Measurements from ENCODE around the gene TCF20. TPM values are rescaled to one million over a fixed set of nuclear protein-coding genes. Genes with fewer than 3 reads are reported as not detected.
A peak's percentile ranks its signal among the peaks of the same experiment; 100 is the strongest.

Gene TCF20
- total RNA-seq, 2 experiments from 2014 or later = 59.2 to 60.0 TPM

- H3K27me3 Mint-ChIP-seq (ENCODE audit: low read depth) = no peaks in the 10 kb centered on the region
- intact Hi-C loops (cut with micrococcal nuclease) = no loop called here
- H3K4me3 Mint-ChIP-seq = no peak overlapping the region
- CTCF ChIA-PET = interaction anchor here (1.6 kb wide), 1 partner anchor 12 kb away, joined by 4 read pairs; no protein-coding TSS in a partner anchor
- peaks cover 45% of the 10 kb centered on the region for H3K4me1 Mint-ChIP-seq (ENCODE audit: low read depth)
- H3K9me3 Mint-ChIP-seq = no peaks in the 10 kb centered on the region
- no peak for DNase-seq
- no peak overlapping the region for H3K27ac Mint-ChIP-seq
- H3K36me3 Mint-ChIP-seq (ENCODE audit: low read depth) = peaks cover 3% of the 10 kb centered on the region
Observed at GRCh38 chr22:42229455-42230149, 40.9 kb downstream of the TCF20 start.

DNA sequence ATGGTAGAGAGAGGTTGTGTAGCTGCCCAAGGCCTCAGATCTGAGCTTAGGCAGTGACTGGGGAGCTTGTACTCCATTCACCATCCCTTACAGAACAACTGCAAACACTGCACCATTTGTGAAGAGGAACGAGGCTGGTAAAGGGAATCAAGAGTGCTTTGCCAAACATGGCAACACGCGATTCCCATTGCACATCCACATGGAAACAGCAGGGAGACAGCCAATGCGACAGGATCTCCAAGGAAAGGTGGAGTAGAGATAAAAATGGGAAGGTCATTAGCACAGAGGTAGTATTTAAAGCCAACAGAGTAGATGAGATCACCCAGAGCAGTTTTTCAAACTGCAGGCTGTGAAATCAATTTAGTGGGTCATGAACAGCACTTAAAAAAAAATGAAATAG lies 42.0 kb downstream of the TCF20 start:
- Mint-ChIP-seq H3K9me3 (no peaks in the 10 kb centered on the region), H3K27me3 (ENCODE audit: low read depth) (no peaks in the 10 kb centered on the region), H3K4me1 (ENCODE audit: low read depth) (peaks cover 42% of the 10 kb centered on the region), H3K36me3 (ENCODE audit: low read depth) (no peaks in the 10 kb centered on the region), H3K27ac (no peak overlapping the region), H3K4me3 (no peak overlapping the region)
- DNase-seq = no peak
- CTCF ChIA-PET = no interaction called here
- intact Hi-C loops (cut with micrococcal nuclease) = no loop called here

- no peaks in the 10 kb centered on the region for H3K36me3 Mint-ChIP-seq (ENCODE audit: low read depth)
- H3K4me3 Mint-ChIP-seq = no peak overlapping the region
- CTCF ChIA-PET = interaction anchor here (1.0 kb wide), 1 partner anchor 43 kb away, joined by 3 read pairs; no protein-coding TSS in a partner anchor
- DNase-seq = no peak
- intact Hi-C loops (cut with micrococcal nuclease) = no loop called here
- no peak overlapping the region for H3K27ac Mint-ChIP-seq
- peaks cover 51% of the 10 kb centered on the region for H3K4me1 Mint-ChIP-seq (ENCODE audit: low read depth)
- H3K27me3 Mint-ChIP-seq (ENCODE audit: low read depth) = no peaks in the 10 kb centered on the region
- no peaks in the 10 kb centered on the region for H3K9me3 Mint-ChIP-seq
Observed at GRCh38 chr22:42227435-42227834, 43.0 kb downstream of the TCF20 start.

- Mint-ChIP-seq H3K27me3 (ENCODE audit: low read depth) (no peaks in the 10 kb centered on the region), H3K27ac (no peak overlapping the region), H3K9me3 (no peaks in the 10 kb centered on the region), H3K4me3 (no peak overlapping the region), H3K36me3 (ENCODE audit: low read depth) (no peaks in the 10 kb centered on the region), H3K4me1 (ENCODE audit: low read depth) (peaks cover 58% of the 10 kb centered on the region)
- no peak for DNase-seq
- CTCF ChIA-PET = no interaction called here
- intact Hi-C loops (cut with micrococcal nuclease) = no loop called here
Observed at GRCh38 chr22:42225841-42226240, 44.6 kb downstream of the TCF20 start.

- DNase-seq = no peak
- Mint-ChIP-seq H3K4me1 (ENCODE audit: low read depth) (peaks cover 51% of the 10 kb centered on the region), H3K9me3 (no peaks in the 10 kb centered on the region), H3K4me3 (no peak overlapping the region), H3K36me3 (ENCODE audit: low read depth) (peaks cover 2% of the 10 kb centered on the region), H3K27me3 (ENCODE audit: low read depth) (no peaks in the 10 kb centered on the region), H3K27ac (peak overlapping the region; percentile 55)
- CTCF ChIA-PET = no interaction called here
- intact Hi-C loops (cut with micrococcal nuclease) = loop anchor here (5.0 kb wide), 1 partner anchor 45 kb away; no protein-coding TSS in a partner anchor
Observed at GRCh38 chr22:42222140-42222539, 48.3 kb downstream of the TCF20 start.

Other genes with a start within 250 kb of the TCF20 start
- 10 to 100 TPM; 14.6 to 15.9 TPM for gene NAGA, start 199.8 kb downstream of the TCF20 start, total RNA-seq
- gene PHETA2, start 196.4 kb downstream of the TCF20 start, total RNA-seq = under 1 TPM; 0.74 to 0.86 TPM
- 10 to 100 TPM; 50.2 to 56.2 TPM for gene SMDT1, start 191.0 kb downstream of the TCF20 start, total RNA-seq
- gene NDUFA6, start 179.9 kb downstream of the TCF20 start, total RNA-seq = 100 to 1,000 TPM; 122 to 126 TPM
- 1 to 10 TPM in 1 of 2 experiments, under 1 TPM in 1; 0.89 to 1.4 TPM for gene CYP2D6, start 139.8 kb downstream of the TCF20 start, total RNA-seq
- under 1 TPM; 0.10 to 0.15 TPM for gene NFAM1, start 161.8 kb upstream of the TCF20 start, total RNA-seq
- 100 to 1,000 TPM; 104 to 111 TPM for gene RRP7A, start 249.1 kb upstream of the TCF20 start, total RNA-seq

Data from activated naive CD4-positive, alpha-beta T cell treated with anti-CD3 and anti-CD28 coated beads for 36 hours (primary cell).